Measurements from ENCODE around the gene FBXL3.

Gene FBXL3

GRCh38 chr13:77034881-77035280, 7.9 kb upstream of the FBXL3 start:
- H2BK15ac ChIP-seq (ENCODE audit: low read depth, poor library complexity, severe bottlenecking) = no peak overlapping the region

GRCh38 chr13:77033717-77034302, 6.9 kb upstream of the FBXL3 start:
- Histone ChIP-seq H3K18ac (ENCODE audit: low read depth in 1 of 2, low read length in 2 of 2) (no peak overlapping the region), H2BK12ac (ENCODE audit: low read length in 2 of 2) (no peak overlapping the region), H2AK5ac (ENCODE audit: low read length, severe bottlenecking) (no peak overlapping the region), H3K36me3 (ENCODE audit: control insufficient read depth in 1 of 2, insufficient read depth in 2 of 2, low read depth in 1 of 2, low read length in 2 of 2) (no peaks in the 10 kb centered on the region), H3K4me2 (ENCODE audit: low read length, poor library complexity, severe bottlenecking) (no peak overlapping the region), H2AFZ (ENCODE audit: low read depth, low read length) (no peak overlapping the region), H3K79me1 (replicated peaks; ENCODE audit: low read length, poor library complexity, severe bottlenecking) (no peaks in the 10 kb centered on the region), H3K27me3 (ENCODE audit: control insufficient read depth in 1 of 2, insufficient read depth in 1 of 2, low read length in 2 of 2) (no peaks in the 10 kb centered on the region), H3K4me1 (ENCODE audit: control insufficient read depth, insufficient read depth, low read depth, low read length) (no peaks in the 10 kb centered on the region), H4K8ac (ENCODE audit: low read length) (no peak overlapping the region), H3K4me3 (ENCODE audit: insufficient read depth in 1 of 2, low read depth in 1 of 2, low read length in 2 of 2) (no peak overlapping the region), H3K14ac (ENCODE audit: low read length in 2 of 2) (no peak overlapping the region), H3K9ac (ENCODE audit: low read length) (no peak overlapping the region), H4K91ac (ENCODE audit: low read length) (no peak overlapping the region), H3K23ac (ENCODE audit: low read length in 2 of 2) (no peak overlapping the region), H2BK15ac (ENCODE audit: low read depth, poor library complexity, severe bottlenecking) (no peak overlapping the region), H3K9me3 (ENCODE audit: control insufficient read depth, low read length) (no peaks in the 10 kb centered on the region), H3K27ac (ENCODE audit: low read length, poor library complexity, severe bottlenecking) (no peak overlapping the region), H3K4ac (ENCODE audit: low read depth in 1 of 2, low read length in 2 of 2) (no peak overlapping the region), H2BK120ac (ENCODE audit: low read depth, low read length) (no peak overlapping the region), H2BK5ac (ENCODE audit: low read depth, low read length, poor library complexity, severe bottlenecking) (no peak overlapping the region)
- no peak for DNase-seq
- 97% methylated on average over 4 of the region's 4 CpGs for WGBS

More at GRCh38 chr13:77034881-77035280, 7.9 kb upstream of the FBXL3 start:
- Histone ChIP-seq H2BK12ac (ENCODE audit: low read length in 2 of 2) (no peak overlapping the region), H2BK120ac (ENCODE audit: low read depth, low read length) (no peak overlapping the region), H2AFZ (ENCODE audit: low read depth, low read length) (no peak overlapping the region), H2AK5ac (ENCODE audit: low read length, severe bottlenecking) (no peak overlapping the region), H3K4me1 (ENCODE audit: control insufficient read depth, insufficient read depth, low read depth, low read length) (no peaks in the 10 kb centered on the region), H3K79me1 (replicated peaks; ENCODE audit: low read length, poor library complexity, severe bottlenecking) (no peaks in the 10 kb centered on the region), H3K14ac (ENCODE audit: low read length in 2 of 2) (no peak overlapping the region), H3K18ac (ENCODE audit: low read depth in 1 of 2, low read length in 2 of 2) (no peak overlapping the region), H3K9me3 (ENCODE audit: control insufficient read depth, low read length) (no peaks in the 10 kb centered on the region), H3K4me3 (ENCODE audit: insufficient read depth in 1 of 2, low read depth in 1 of 2, low read length in 2 of 2) (no peak overlapping the region), H4K8ac (ENCODE audit: low read length) (no peak overlapping the region), H3K27ac (ENCODE audit: low read length, poor library complexity, severe bottlenecking) (no peak overlapping the region), H3K4ac (ENCODE audit: low read depth in 1 of 2, low read length in 2 of 2) (no peak overlapping the region), H2BK5ac (ENCODE audit: low read depth, low read length, poor library complexity, severe bottlenecking) (no peak overlapping the region), H3K27me3 (ENCODE audit: control insufficient read depth in 1 of 2, insufficient read depth in 1 of 2, low read length in 2 of 2) (no peaks in the 10 kb centered on the region), H4K91ac (ENCODE audit: low read length) (no peak overlapping the region), H3K36me3 (ENCODE audit: control insufficient read depth in 1 of 2, insufficient read depth in 2 of 2, low read depth in 1 of 2, low read length in 2 of 2) (no peaks in the 10 kb centered on the region), H3K9ac (ENCODE audit: low read length) (no peak overlapping the region), H3K23ac (ENCODE audit: low read length in 2 of 2) (no peak overlapping the region), H3K4me2 (ENCODE audit: low read length, poor library complexity, severe bottlenecking) (no peak overlapping the region)
- WGBS = 91% methylated on average over 5 of the region's 5 CpGs
- DNase-seq = peak; percentile 18

- no peak overlapping the region for H2BK120ac ChIP-seq (ENCODE audit: low read depth, low read length)
- H3K27me3 ChIP-seq (ENCODE audit: control insufficient read depth in 1 of 2, insufficient read depth in 1 of 2, low read length in 2 of 2) = no peaks in the 10 kb centered on the region
- no peaks in the 10 kb centered on the region for H3K4me1 ChIP-seq (ENCODE audit: control insufficient read depth, insufficient read depth, low read depth, low read length)
- 96% methylated on average over 3 of the region's 6 CpGs for whole genome bisulfite sequencing
- H3K23ac ChIP-seq (ENCODE audit: low read length in 2 of 2) = no peak overlapping the region
- no peak overlapping the region for H2AFZ ChIP-seq (ENCODE audit: low read depth, low read length)
- no peak overlapping the region for H3K4ac ChIP-seq (ENCODE audit: low read depth in 1 of 2, low read length in 2 of 2)
- H3K27ac ChIP-seq (ENCODE audit: low read length, poor library complexity, severe bottlenecking) = no peak overlapping the region
- no peak overlapping the region for H2BK12ac ChIP-seq (ENCODE audit: low read length in 2 of 2)
- no peak overlapping the region for H3K4me3 ChIP-seq (ENCODE audit: insufficient read depth in 1 of 2, low read depth in 1 of 2, low read length in 2 of 2)
- H4K91ac ChIP-seq (ENCODE audit: low read length) = no peak overlapping the region
- no peaks in the 10 kb centered on the region for H3K79me1 ChIP-seq (replicated peaks; ENCODE audit: low read length, poor library complexity, severe bottlenecking)
- DNase-seq = no peak
- no peak overlapping the region for H3K9ac ChIP-seq (ENCODE audit: low read length)
- no peak overlapping the region for H2BK15ac ChIP-seq (ENCODE audit: low read depth, poor library complexity, severe bottlenecking)
- no peak overlapping the region for H3K14ac ChIP-seq (ENCODE audit: low read length in 2 of 2)
- no peaks in the 10 kb centered on the region for H3K36me3 ChIP-seq (ENCODE audit: control insufficient read depth in 1 of 2, insufficient read depth in 2 of 2, low read depth in 1 of 2, low read length in 2 of 2)
- no peak overlapping the region for H2BK5ac ChIP-seq (ENCODE audit: low read depth, low read length, poor library complexity, severe bottlenecking)
- no peak overlapping the region for H2AK5ac ChIP-seq (ENCODE audit: low read length, severe bottlenecking)
- no peak overlapping the region for H3K4me2 ChIP-seq (ENCODE audit: low read length, poor library complexity, severe bottlenecking)
- H4K8ac ChIP-seq (ENCODE audit: low read length) = no peak overlapping the region
- no peak overlapping the region for H3K18ac ChIP-seq (ENCODE audit: low read depth in 1 of 2, low read length in 2 of 2)
- H3K9me3 ChIP-seq (ENCODE audit: control insufficient read depth, low read length) = no peaks in the 10 kb centered on the region
Measured at GRCh38 chr13:77031656-77032243, 4.8 kb upstream of the FBXL3 start.

- H3K4me1 ChIP-seq (ENCODE audit: control insufficient read depth, insufficient read depth, low read depth, low read length) = peaks cover 3% of the 10 kb centered on the region
- no peak overlapping the region for H3K27ac ChIP-seq (ENCODE audit: low read length, poor library complexity, severe bottlenecking)
- no peak overlapping the region for H2BK15ac ChIP-seq (ENCODE audit: low read depth, poor library complexity, severe bottlenecking)
- DNase-seq = no peak
- no peak overlapping the region for H2AK5ac ChIP-seq (ENCODE audit: low read length, severe bottlenecking)
- no CpG with 5 or more reads among the region's 1 CpG for WGBS
- H4K8ac ChIP-seq (ENCODE audit: low read length) = no peak overlapping the region
- H2AFZ ChIP-seq (ENCODE audit: low read depth, low read length) = no peak overlapping the region
- H3K4ac ChIP-seq (ENCODE audit: low read depth in 1 of 2, low read length in 2 of 2) = no peak overlapping the region
- H3K9me3 ChIP-seq (ENCODE audit: control insufficient read depth, low read length) = no peaks in the 10 kb centered on the region
- no peak overlapping the region for H2BK12ac ChIP-seq (ENCODE audit: low read length in 2 of 2)
- H2BK120ac ChIP-seq (ENCODE audit: low read depth, low read length) = no peak overlapping the region
- no peaks in the 10 kb centered on the region for H3K79me1 ChIP-seq (replicated peaks; ENCODE audit: low read length, poor library complexity, severe bottlenecking)
- H3K18ac ChIP-seq (ENCODE audit: low read depth in 1 of 2, low read length in 2 of 2) = no peak overlapping the region
- H3K14ac ChIP-seq (ENCODE audit: low read length in 2 of 2) = no peak overlapping the region
- no peak overlapping the region for H4K91ac ChIP-seq (ENCODE audit: low read length)
- H2BK5ac ChIP-seq (ENCODE audit: low read depth, low read length, poor library complexity, severe bottlenecking) = no peak overlapping the region
- no peak overlapping the region for H3K9ac ChIP-seq (ENCODE audit: low read length)
- H3K27me3 ChIP-seq (ENCODE audit: control insufficient read depth in 1 of 2, insufficient read depth in 1 of 2, low read length in 2 of 2) = no peaks in the 10 kb centered on the region
- H3K4me2 ChIP-seq (ENCODE audit: low read length, poor library complexity, severe bottlenecking) = no peak overlapping the region
- H3K36me3 ChIP-seq (ENCODE audit: control insufficient read depth in 1 of 2, insufficient read depth in 2 of 2, low read depth in 1 of 2, low read length in 2 of 2) = no peaks in the 10 kb centered on the region
- no peak overlapping the region for H3K4me3 ChIP-seq (ENCODE audit: insufficient read depth in 1 of 2, low read depth in 1 of 2, low read length in 2 of 2)
- no peak overlapping the region for H3K23ac ChIP-seq (ENCODE audit: low read length in 2 of 2)
Measured at GRCh38 chr13:77029436-77029835, 2.5 kb upstream of the FBXL3 start.
